ENCODE measurements around the gene SFMBT2. TPM values are rescaled to one million over a fixed set of nuclear protein-coding genes. Genes with fewer than 3 reads are reported as not detected.

The SFMBT2 gene
- 10 to 100 TPM; 23.8 to 27.6 TPM for total RNA-seq

DNA sequence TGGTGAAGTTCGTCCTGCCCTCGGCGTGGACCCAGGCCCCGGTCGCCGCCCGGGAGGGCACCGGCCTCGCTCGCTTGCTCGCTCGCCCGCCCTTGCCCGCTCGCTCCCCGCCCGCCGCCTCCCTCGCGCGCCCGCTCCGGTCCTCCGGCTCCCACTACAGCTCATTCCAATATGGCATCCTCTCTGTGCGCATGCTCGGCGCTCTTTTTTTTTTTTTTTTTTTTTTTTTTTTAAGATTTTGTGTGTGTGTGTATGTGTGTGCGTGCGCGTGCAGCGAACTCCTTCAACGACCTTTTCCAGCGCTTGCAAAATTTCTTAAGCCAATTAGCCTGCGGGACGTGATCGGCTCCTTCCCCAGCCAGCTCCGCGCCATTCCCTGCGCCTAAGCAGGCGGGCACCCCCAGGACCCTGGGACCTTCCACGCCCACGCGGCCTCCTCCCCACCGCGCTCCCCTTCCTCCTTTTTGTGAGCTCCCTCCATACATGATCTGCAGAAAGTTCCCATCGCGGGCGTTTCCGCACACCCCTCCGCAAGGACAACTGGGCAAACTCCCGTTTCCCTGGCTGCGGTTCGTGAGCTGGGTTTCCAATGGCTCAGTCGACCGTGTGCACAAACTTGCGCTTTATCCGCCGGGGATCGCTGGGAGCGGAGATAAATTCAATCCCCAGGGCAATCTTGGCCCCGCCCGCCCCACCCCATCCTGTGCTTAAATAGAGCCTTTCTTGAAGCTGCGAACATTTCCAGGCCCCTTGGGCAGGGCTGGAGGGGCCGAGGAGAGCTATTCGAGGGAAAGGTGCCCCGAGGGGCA is at the start of gene SFMBT2:
Gene SFMBT2, minus strand, starts transcription at position 173 of the 809 bp plus-strand sequence. CDS start 29,136 bp downstream, outside the sequence.
- Mint-ChIP-seq H3K4me3 (peak within 1 kb of the TSS; percentile 95), H3K27ac (peak within 1 kb of the TSS; percentile 97), H3K9me3 (no peaks in the 10 kb centered on the region), H3K4me1 (ENCODE audit: low read depth) (peaks cover 41% of the 10 kb centered on the region), H3K27me3 (peaks cover 13% of the 10 kb centered on the region), H3K36me3 (ENCODE audit: low read depth) (peaks cover 4% of the 10 kb centered on the region)
- POLR2A ChIA-PET, result interaction anchor here (0.8 to 2.4 kb wide), 16 partner anchors 10 to 292 kb away, joined by 3 to 8 read pairs (median 4); no protein-coding TSS in a partner anchor
- CTCF ChIA-PET, result interaction anchor here (0.6 to 5.2 kb wide), 14 partner anchors 12 to 491 kb away, joined by 3 to 52 read pairs (median 4); no protein-coding TSS in a partner anchor
- ATAC-seq (peak; percentile 45), DNase-seq (peak; percentile 71)
- intact Hi-C loops (cut with micrococcal nuclease), result no loop called here
- TF ChIP-seq, protein P1, sequence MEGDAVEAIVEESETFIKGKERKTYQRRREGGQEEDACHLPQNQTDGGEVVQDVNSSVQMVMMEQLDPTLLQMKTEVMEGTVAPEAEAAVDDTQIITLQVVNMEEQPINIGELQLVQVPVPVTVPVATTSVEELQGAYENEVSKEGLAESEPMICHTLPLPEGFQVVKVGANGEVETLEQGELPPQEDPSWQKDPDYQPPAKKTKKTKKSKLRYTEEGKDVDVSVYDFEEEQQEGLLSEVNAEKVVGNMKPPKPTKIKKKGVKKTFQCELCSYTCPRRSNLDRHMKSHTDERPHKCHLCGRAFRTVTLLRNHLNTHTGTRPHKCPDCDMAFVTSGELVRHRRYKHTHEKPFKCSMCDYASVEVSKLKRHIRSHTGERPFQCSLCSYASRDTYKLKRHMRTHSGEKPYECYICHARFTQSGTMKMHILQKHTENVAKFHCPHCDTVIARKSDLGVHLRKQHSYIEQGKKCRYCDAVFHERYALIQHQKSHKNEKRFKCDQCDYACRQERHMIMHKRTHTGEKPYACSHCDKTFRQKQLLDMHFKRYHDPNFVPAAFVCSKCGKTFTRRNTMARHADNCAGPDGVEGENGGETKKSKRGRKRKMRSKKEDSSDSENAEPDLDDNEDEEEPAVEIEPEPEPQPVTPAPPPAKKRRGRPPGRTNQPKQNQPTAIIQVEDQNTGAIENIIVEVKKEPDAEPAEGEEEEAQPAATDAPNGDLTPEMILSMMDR (IDR thresholded peaks at IDR 0.05), result no peak

DNA sequence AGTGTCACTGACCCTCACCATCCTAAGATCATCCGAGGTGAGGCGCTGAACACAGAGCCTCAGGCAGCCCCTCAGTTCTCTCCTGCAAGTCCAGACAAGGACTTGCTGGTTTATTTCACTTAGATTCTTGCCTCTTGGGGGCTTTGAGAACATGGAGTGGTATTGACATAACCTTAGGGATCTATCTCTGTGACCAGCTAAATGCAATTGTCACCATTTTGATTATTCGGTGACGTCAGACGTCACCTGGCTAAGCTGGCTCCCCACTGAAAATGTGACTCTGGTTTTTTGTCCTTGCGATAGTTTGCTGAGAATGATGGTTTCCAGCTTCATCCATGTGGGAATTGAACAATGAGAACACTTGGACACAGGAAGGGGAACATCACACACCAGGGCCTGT is 49.2 kb upstream of the SFMBT2 start:
- no peaks in the 10 kb centered on the region for H3K9me3 Mint-ChIP-seq
- no peak for ATAC-seq
- no peaks in the 10 kb centered on the region for H3K36me3 Mint-ChIP-seq (ENCODE audit: low read depth)
- CTCF ChIA-PET, result no interaction called here
- TF ChIP-seq, protein P1 (IDR thresholded peaks at IDR 0.05), result no peak
- peaks cover 2% of the 10 kb centered on the region for H3K4me1 Mint-ChIP-seq (ENCODE audit: low read depth)
- intact Hi-C loops (cut with micrococcal nuclease), result no loop called here
- POLR2A ChIA-PET, result no interaction called here
- no peaks in the 10 kb centered on the region for H3K27me3 Mint-ChIP-seq
- H3K27ac Mint-ChIP-seq, result no peak overlapping the region
- DNase-seq, result no peak
- no peak overlapping the region for H3K4me3 Mint-ChIP-seq

DNA sequence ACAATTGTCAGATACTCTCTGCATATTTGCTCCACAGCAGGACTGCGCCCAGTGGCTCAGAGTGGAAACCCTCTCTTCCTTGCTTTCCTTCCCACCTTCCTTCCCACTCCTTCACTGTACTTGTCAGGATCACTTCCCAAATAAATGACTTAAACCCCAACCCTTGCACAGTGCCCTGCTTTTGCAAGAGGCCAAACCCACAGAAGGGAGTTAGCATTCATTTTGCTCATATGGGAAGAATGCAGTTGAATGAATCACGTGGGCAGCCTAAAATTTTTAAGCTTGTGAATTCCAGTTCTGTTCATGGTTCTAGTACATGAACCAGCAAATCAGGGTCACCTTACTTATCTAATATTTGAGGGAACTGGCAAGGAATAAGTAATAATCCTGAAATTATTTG is 47.7 kb upstream of the SFMBT2 start:
- ATAC-seq (no peak), DNase-seq (no peak)
- peaks cover 2% of the 10 kb centered on the region for H3K4me1 Mint-ChIP-seq (ENCODE audit: low read depth)
- no peaks in the 10 kb centered on the region for H3K36me3 Mint-ChIP-seq (ENCODE audit: low read depth)
- CTCF ChIA-PET, result no interaction called here
- H3K9me3 Mint-ChIP-seq, result peaks cover 2% of the 10 kb centered on the region
- H3K27ac Mint-ChIP-seq, result no peak overlapping the region
- intact Hi-C loops (cut with micrococcal nuclease), result no loop called here
- TF ChIP-seq, protein P1 (IDR thresholded peaks at IDR 0.05), result no peak
- no peaks in the 10 kb centered on the region for H3K27me3 Mint-ChIP-seq
- POLR2A ChIA-PET, result no interaction called here
- no peak overlapping the region for H3K4me3 Mint-ChIP-seq

DNA sequence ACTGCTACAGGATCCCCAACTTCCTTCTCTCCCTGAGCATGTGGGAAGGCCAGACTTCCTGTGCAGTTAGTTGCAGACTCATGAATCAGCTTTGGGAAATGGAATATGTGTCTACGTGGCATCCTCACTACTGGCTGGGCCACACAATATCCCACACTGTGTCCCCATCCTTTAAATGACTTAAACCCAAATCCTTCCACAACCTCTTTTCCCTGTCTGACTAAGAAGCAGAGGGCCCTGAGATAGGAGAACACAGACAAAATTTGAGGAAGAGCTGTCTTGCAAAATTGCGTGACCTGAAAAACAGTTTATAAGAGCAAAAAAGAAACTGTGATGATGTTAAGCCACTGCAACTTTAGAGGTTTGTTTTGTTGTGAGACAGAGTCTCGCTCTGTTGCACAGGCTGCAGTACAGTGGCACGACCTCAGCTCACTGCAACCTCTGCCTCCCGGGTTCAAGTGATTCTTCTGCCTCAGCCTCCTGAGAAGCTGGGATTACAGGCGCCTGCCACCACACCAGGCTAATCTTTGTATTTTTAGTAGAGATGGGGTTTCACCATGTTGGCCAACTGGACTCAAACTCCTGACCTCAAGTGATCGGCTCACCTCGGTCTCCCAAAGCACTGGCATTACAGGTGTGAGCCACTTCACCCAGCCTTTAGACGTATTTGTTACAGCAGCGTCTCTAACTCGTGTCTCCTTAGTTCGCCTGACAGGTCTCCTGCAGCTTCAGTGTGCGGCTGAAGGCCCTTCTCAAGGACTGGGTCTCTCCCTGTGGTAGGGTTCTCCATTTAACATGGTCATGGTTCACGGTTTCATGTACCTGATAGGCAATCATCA is 46.9 kb upstream of the SFMBT2 start:
- Mint-ChIP-seq H3K4me1 (ENCODE audit: low read depth) (peaks cover 2% of the 10 kb centered on the region), H3K4me3 (no peak overlapping the region), H3K27ac (no peak overlapping the region), H3K36me3 (ENCODE audit: low read depth) (no peaks in the 10 kb centered on the region), H3K27me3 (no peaks in the 10 kb centered on the region), H3K9me3 (peaks cover 2% of the 10 kb centered on the region)
- TF ChIP-seq, protein P1 (IDR thresholded peaks at IDR 0.05), result no peak
- DNase-seq (no peak), ATAC-seq (no peak)
- CTCF ChIA-PET, result interaction anchor here (1.5 kb wide), 1 partner anchor 229 kb away, joined by 4 read pairs; no protein-coding TSS in a partner anchor
- intact Hi-C loops (cut with micrococcal nuclease), result no loop called here
- POLR2A ChIA-PET, result no interaction called here
